Calu3 (cell line): Measurements from ENCODE around the gene DAPK2. TPM values are rescaled to one million over a fixed set of nuclear protein-coding genes. Genes with fewer than 3 reads are reported as not detected.

Source experiments
- BruUV-seq: library from RNA; stranded (reverse); fragments of 400-500 nt; replicated peaks from 2 replicates; lab custom pipeline; 2021; lab: Mats Ljungman, UMichigan
- CTCF ChIA-PET: fragments of 300-600 bp; sonication (Branson Sonifier 250); formaldehyde crosslinking; loops from one replicate; lab custom pipeline; 2022; ENCODE audit warnings: antibody characterized with exemption; lab: Charles Lee
- DNase-seq: peaks from one replicate; pipeline ENCODE4 v3.0.0; 2022
- H3K27ac Mint-ChIP-seq: one replicate; pipeline ENCODE4 v1.8.0; 2022; ENCODE audit warnings: mixed read lengths; ENCODE audit not compliant: unreplicated experiment
- H3K27me3 Mint-ChIP-seq: one replicate; pipeline ENCODE4 v1.8.0; 2022; ENCODE audit warnings: mixed read lengths; ENCODE audit not compliant: unreplicated experiment
- H3K36me3 Mint-ChIP-seq: one replicate; pipeline ENCODE4 v1.8.0; 2022; ENCODE audit warnings: mild to moderate bottlenecking, moderate library complexity, mixed read lengths; ENCODE audit not compliant: insufficient read depth, unreplicated experiment
- H3K4me1 Mint-ChIP-seq: one replicate; pipeline ENCODE4 v1.8.0; 2022; ENCODE audit warnings: mild to moderate bottlenecking, low read depth, mixed read lengths; ENCODE audit not compliant: unreplicated experiment
- H3K4me3 Mint-ChIP-seq: one replicate; pipeline ENCODE4 v1.8.0; 2022; ENCODE audit warnings: mild to moderate bottlenecking, low read depth, moderate library complexity, mixed read lengths; ENCODE audit not compliant: unreplicated experiment
- H3K9me3 Mint-ChIP-seq: one replicate; pipeline ENCODE4 v1.8.0; 2022; ENCODE audit warnings: low read depth, mixed read lengths; ENCODE audit not compliant: unreplicated experiment
- intact Hi-C: fragments of 100-400 bp; cut with micrococcal nuclease; formaldehyde crosslinking; loops from one replicate; pipeline ENCODE4 v1.10.0; 2022; ENCODE audit not compliant: unreplicated experiment
- total RNA-seq: library from RNA; stranded (reverse); gene quantifications from 2 replicates; pipeline ENCODE4 v1.2.3, GENCODE V29; 2022
- TF ChIP-seq, protein P1 (sequence below): fragments of 200-600 bp; IDR thresholded peaks from one replicate; pipeline ENCODE4 v1.8.0; 2022; ENCODE audit warnings: antibody characterized with exemption; ENCODE audit not compliant: unreplicated experiment

Gene DAPK2
- total RNA-seq, 1 experiment from 2014 or later: 1.1 TPM

DNA sequence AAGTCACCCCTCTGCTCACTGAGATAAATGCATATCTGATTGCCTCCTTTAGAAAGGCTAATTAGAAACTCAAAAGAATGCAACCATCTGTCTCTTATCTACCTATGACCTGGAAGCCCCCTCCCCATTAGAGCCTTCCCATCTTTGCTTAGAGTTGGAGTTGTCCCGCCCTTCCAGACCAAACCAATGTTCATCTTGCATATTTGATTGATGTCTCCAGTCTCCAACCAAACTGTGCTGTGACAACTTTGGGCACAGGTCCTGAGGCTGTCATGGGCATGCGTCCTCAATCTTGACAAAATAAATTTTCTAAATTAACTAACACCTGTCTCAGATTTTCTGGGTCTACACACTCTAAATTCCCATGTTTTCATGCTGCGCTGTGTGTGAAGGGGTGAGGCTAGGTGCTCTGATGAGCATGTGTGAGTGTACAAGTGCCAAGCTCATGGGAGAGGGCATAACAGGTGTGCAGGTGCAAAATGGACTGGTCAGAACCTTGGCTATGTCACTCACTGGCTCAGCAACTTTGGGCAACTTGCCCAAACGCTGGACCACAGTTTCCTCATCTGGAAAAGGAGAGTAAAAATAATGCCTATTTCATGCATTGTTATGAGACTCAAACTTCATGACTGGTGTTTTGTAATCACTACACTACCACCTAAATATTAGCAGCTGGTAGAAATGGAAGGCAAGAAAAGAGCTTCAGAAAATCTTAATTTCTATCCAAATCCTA is 7.2 kb downstream of the DAPK2 start:
- H3K27me3 Mint-ChIP-seq: peaks cover 98% of the 10 kb centered on the region
- intact Hi-C loops: no loop called here
- no peaks in the 10 kb centered on the region for H3K9me3 Mint-ChIP-seq
- CTCF ChIA-PET: interaction anchor here (1.2 to 1.5 kb wide), 2 partner anchors 94 to 112 kb away, joined by 3 read pairs; no protein-coding TSS in a partner anchor
- H3K4me3 Mint-ChIP-seq: no peak overlapping the region
- TF ChIP-seq, protein P1, sequence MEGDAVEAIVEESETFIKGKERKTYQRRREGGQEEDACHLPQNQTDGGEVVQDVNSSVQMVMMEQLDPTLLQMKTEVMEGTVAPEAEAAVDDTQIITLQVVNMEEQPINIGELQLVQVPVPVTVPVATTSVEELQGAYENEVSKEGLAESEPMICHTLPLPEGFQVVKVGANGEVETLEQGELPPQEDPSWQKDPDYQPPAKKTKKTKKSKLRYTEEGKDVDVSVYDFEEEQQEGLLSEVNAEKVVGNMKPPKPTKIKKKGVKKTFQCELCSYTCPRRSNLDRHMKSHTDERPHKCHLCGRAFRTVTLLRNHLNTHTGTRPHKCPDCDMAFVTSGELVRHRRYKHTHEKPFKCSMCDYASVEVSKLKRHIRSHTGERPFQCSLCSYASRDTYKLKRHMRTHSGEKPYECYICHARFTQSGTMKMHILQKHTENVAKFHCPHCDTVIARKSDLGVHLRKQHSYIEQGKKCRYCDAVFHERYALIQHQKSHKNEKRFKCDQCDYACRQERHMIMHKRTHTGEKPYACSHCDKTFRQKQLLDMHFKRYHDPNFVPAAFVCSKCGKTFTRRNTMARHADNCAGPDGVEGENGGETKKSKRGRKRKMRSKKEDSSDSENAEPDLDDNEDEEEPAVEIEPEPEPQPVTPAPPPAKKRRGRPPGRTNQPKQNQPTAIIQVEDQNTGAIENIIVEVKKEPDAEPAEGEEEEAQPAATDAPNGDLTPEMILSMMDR: no peak
- no peaks in the 10 kb centered on the region for H3K4me1 Mint-ChIP-seq
- DNase-seq: no peak
- H3K27ac Mint-ChIP-seq: no peak overlapping the region
- H3K36me3 Mint-ChIP-seq: no peaks in the 10 kb centered on the region
- BruUV-seq: no TSS peak

DNA sequence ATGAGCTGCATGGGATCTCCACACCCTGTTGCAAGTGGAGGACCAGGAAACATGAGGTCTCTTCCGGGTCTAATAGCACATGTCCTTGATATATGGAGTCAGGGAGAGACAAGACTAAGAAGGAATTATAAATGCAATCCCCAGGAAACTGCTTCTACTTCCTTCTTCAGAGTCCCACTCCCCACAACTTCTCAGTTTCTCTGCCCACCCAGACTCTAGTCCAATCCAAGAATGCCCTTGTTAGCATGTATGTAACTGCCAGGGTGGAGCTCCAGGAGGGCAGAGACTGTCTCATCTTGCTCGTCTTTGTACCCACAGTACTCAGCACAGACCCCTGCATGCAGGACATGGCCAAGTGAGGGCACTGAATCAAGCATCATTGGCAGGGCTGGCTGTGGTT is 8.3 kb downstream of the DAPK2 start:
- intact Hi-C loops: no loop called here
- Mint-ChIP-seq H3K27me3 (peaks cover 90% of the 10 kb centered on the region), H3K4me3 (no peak overlapping the region), H3K9me3 (no peaks in the 10 kb centered on the region), H3K36me3 (no peaks in the 10 kb centered on the region), H3K27ac (no peak overlapping the region), H3K4me1 (no peaks in the 10 kb centered on the region)
- TF ChIP-seq, protein P1: no peak
- no TSS peak for BruUV-seq
- CTCF ChIA-PET: interaction anchor here (1.2 kb wide), 1 partner anchor 111 kb away, joined by 3 read pairs; no protein-coding TSS in a partner anchor
- DNase-seq: no peak

DNA sequence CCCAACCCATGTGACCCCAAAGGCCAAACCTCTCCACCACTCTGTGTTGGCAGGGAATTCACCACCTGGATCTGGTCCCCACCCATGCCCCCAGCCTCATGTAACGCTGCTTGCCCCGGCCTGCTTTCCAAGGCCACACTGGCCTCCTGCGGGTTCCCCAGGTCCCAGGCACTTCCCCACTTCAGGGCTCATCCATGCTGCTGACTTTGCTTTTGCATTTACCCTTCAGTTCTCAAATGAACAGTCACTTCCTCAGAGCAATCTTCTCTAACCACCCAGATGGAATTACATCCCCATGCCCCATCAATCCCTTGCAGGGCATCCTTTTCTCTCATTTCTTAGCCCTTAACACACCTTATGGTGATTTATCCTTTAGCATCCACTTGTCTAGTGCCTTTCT is 9.2 kb downstream of the DAPK2 start:
- Mint-ChIP-seq H3K27ac (no peak overlapping the region), H3K4me1 (no peaks in the 10 kb centered on the region), H3K9me3 (no peaks in the 10 kb centered on the region), H3K27me3 (peaks cover 88% of the 10 kb centered on the region), H3K4me3 (no peak overlapping the region), H3K36me3 (no peaks in the 10 kb centered on the region)
- DNase-seq: no peak
- BruUV-seq: no TSS peak
- TF ChIP-seq, protein P1: no peak
- intact Hi-C loops: no loop called here
- CTCF ChIA-PET: interaction anchor here (1.5 kb wide), 1 partner anchor 9 kb away, joined by 3 read pairs; the partner anchor contains the start of gene DAPK2

DNA sequence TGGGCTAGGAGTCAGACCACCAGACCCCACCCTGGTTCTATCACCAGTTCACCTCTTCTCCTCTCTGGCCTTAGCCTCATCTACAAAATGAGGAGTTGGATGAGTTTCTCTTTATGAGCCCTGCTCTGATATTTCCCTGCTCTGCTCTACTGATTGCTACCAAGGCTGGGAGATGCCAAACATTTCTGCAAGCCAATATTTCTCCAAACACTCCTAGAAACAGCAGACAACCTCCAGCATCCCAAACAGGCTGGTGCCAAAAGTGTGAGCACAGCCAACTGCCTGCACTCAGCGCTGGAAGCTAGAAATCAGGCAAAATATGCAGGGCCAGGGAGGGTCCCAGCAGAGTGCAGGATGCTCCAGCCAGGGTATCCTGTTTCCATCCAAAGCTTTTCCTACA is 10.8 kb downstream of the DAPK2 start:
- CTCF ChIA-PET: interaction anchor here (0.6 to 1.5 kb wide), 2 partner anchors 11 to 242 kb away, joined by 3 to 4 read pairs; partner anchors contain the start of gene DAPK2
- no peak overlapping the region for H3K4me3 Mint-ChIP-seq
- peaks cover 87% of the 10 kb centered on the region for H3K27me3 Mint-ChIP-seq
- no TSS peak for BruUV-seq
- no peak for DNase-seq
- no peaks in the 10 kb centered on the region for H3K36me3 Mint-ChIP-seq
- no peaks in the 10 kb centered on the region for H3K4me1 Mint-ChIP-seq
- no peak overlapping the region for H3K27ac Mint-ChIP-seq
- intact Hi-C loops: no loop called here
- no peaks in the 10 kb centered on the region for H3K9me3 Mint-ChIP-seq
- TF ChIP-seq, protein P1: no peak
